Stomach (tissue), 9 donors: Measurements from ENCODE around the gene PPP2R3C. TPM values are rescaled to one million over a fixed set of nuclear protein-coding genes. Genes with fewer than 3 reads are reported as not detected.
A peak's percentile ranks its signal among the peaks of the same experiment; 100 is the strongest.

Experiments
- DNase-seq, 2 donors: peaks; one replicate each; pipeline versions ENCODE4 v3.0.0 to v3.0.0-alpha.2; 2013 to 2019
- H3K27ac ChIP-seq, 5 donors: fragments of 200-600 bp in 4 of 5; sonication (generic) in 4 of 5; one replicate each; pipeline ENCODE4 v1.5.1; 2013 to 2019; ENCODE audit warnings: mild to moderate bottlenecking in 1 of 5, moderate library complexity in 1 of 5
- H3K27me3 ChIP-seq, 3 donors: fragments of 200-600 bp; sonication (generic); one replicate each; pipeline ENCODE4 v1.5.1; 2017 to 2019; ENCODE audit warnings: mixed run types in 1 of 3
- H3K36me3 ChIP-seq, 4 donors: fragments of 200-600 bp; sonication (generic); 1 replicate in 3 of 4; 2 replicates in 1 of 4; pipeline ENCODE4 v1.5.1; 2016 to 2019
- H3K4me1 ChIP-seq, 4 donors: fragments of 200-600 bp; sonication (generic); one replicate each; pipeline ENCODE4 v1.5.1; 2016 to 2019
- H3K4me3 ChIP-seq, 4 donors: fragments of 200-600 bp; sonication (generic) in 3 of 4; one replicate each; pipeline ENCODE4 v1.5.1; 2016 to 2019; ENCODE audit warnings: mild to moderate bottlenecking in 1 of 4
- H3K9me3 ChIP-seq, 4 donors: fragments of 200-600 bp; sonication (generic); one replicate each; pipeline ENCODE4 v1.5.1; 2016 to 2019
- CTCF ChIP-seq, 7 experiments: fragments of 450-650 bp in 4 of 7; fragments of 200-600 bp in 3 of 7; sonication (generic) in 3 of 7; IDR thresholded peaks; one replicate each; pipeline ENCODE4 v1.5.1; 2016 to 2019; ENCODE audit warnings: antibody characterized with exemption in 7 of 7, control low read depth in 2 of 7, mild to moderate bottlenecking in 1 of 7
- EP300 ChIP-seq: sonication (generic); formaldehyde crosslinking; IDR thresholded peaks from one replicate; pipeline ENCODE4 v1.6.1; 2017; ENCODE audit warnings: antibody characterized with exemption
- POLR2A ChIP-seq, 4 donors: fragments of 450-650 bp; IDR thresholded peaks; one replicate each; pipeline ENCODE4 v1.6.1; 2016; ENCODE audit warnings: antibody characterized with exemption in 4 of 4, control low read depth in 2 of 4, mild to moderate bottlenecking in 1 of 4, moderate library complexity in 1 of 4
- POLR2AphosphoS5 ChIP-seq, 3 donors: sonication (generic); formaldehyde crosslinking; IDR thresholded peaks; one replicate each; pipeline ENCODE4 v1.6.1; 2016; ENCODE audit warnings: antibody characterized with exemption in 3 of 3
- WGBS, 5 donors: extraction: QIAGEN DNeasy Blood & Tissue Kit in 3 of 5; methylation state at CpG; one replicate each; pipeline versions ENCODE4 v1.1.5 to v1.1.7; 2013 to 2018; 5-methylcytosine and 5-hydroxymethylcytosine counted together
- intact Hi-C: fragments of 100-400 bp; cut with DNase I; formaldehyde crosslinking; loops from one replicate; pipeline ENCODE4 v1.15.1; 2023; ENCODE audit warnings: low total_unique reads
- polyA plus RNA-seq, 3 donors: library from polyadenylated mRNA; stranded (reverse); fragments of 200-250 nt; gene quantifications; one replicate each; pipeline ENCODE4 v1.2.3, GENCODE V29; 2013
- total RNA-seq, 5 donors: library from RNA; depleted of rRNA; stranded (reverse); fragments of >200 nt; gene quantifications; one replicate each; pipeline versions ENCODE4 v1.1.0 to v1.2.3, GENCODE V29; 2014 to 2016
- donor health status: healthy with polysubstance abuse.
- donor health status: Bipolar disorder and iron deficiency.
- donor health status: healthy.

The PPP2R3C gene
- total and polyA plus RNA-seq, 8 donors, result 15.6 to 53.7 (median 24.7) TPM

- 16 to 23% (median 18%) methylated on average over 19 to 23 of the region's 23 CpGs for WGBS, 5 donors
- DNase-seq, result peak; percentile 10 to 58
- TF ChIP-seq CTCF (IDR thresholded peaks at IDR 0.05) (no peak), POLR2AphosphoS5 (IDR thresholded peaks at IDR 0.05) (no peak), EP300 (no peak), POLR2A (IDR thresholded peaks at IDR 0.05) (no peak)
- H3K4me3 ChIP-seq, result peak overlapping the region; percentile 51 to 88 (median 82)
- peak overlapping the region; percentile 95 to 100 (median 99) for H3K27ac ChIP-seq
- H3K4me1 ChIP-seq, result peaks cover 4 to 58% (median 32%) of the 10 kb centered on the region in 4 donors
- intact Hi-C loops, result no loop called here
- peaks cover 0 to 13% (median 11%) of the 10 kb centered on the region in 4 donors for H3K36me3 ChIP-seq
- no peaks in the 10 kb centered on the region for H3K27me3 ChIP-seq
- no peaks in the 10 kb centered on the region for H3K9me3 ChIP-seq
Observed at GRCh38 chr14:35046751-35047536, 74.8 kb downstream of the PPP2R3C start.

GRCh38 chr14:35046048-35046750, 75.6 kb downstream of the PPP2R3C start, which contains the start of gene FAM177A1:
Gene FAM177A1, plus strand, starts transcription at chr14:35046272. Its CDS starts 192 bp downstream, at chr14:35046464.
- peak; percentile 99 for DNase-seq
- Histone ChIP-seq H3K9me3 (no peaks in the 10 kb centered on the region), H3K4me3 (peak within 1 kb of the TSS; percentile 51 to 88 (median 82)), H3K27ac (peak within 1 kb of the TSS; percentile 95 to 100 (median 99)), H3K27me3 (no peaks in the 10 kb centered on the region), H3K36me3 (peaks cover 0 to 13% (median 7%) of the 10 kb centered on the region in 4 donors), H3K4me1 (peaks cover 4 to 51% (median 32%) of the 10 kb centered on the region in 4 donors)
- 0 to 1% (median 0%) methylated on average over 13 to 77 of the region's 77 CpGs for WGBS, 5 donors
- TF ChIP-seq EP300 (peak; percentile 53), POLR2A (IDR thresholded peaks at IDR 0.05) (peak in 2 of 4 donors; percentile 3 to 82), CTCF (IDR thresholded peaks at IDR 0.05) (no peak), POLR2AphosphoS5 (IDR thresholded peaks at IDR 0.05) (peak; percentile 74 to 96 (median 96))
- intact Hi-C loops, result no loop called here

- intact Hi-C loops, result no loop called here
- Histone ChIP-seq H3K4me3 (peak overlapping the region; percentile 51 to 88 (median 82)), H3K27me3 (no peaks in the 10 kb centered on the region), H3K27ac (peak overlapping the region; percentile 82 to 100 (median 99)), H3K9me3 (no peaks in the 10 kb centered on the region), H3K4me1 (peaks cover 4 to 46% (median 30%) of the 10 kb centered on the region in 4 donors), H3K36me3 (peaks cover 0 to 13% (median 6%) of the 10 kb centered on the region in 4 donors)
- TF ChIP-seq CTCF (IDR thresholded peaks at IDR 0.05) (no peak), POLR2A (IDR thresholded peaks at IDR 0.05) (no peak), EP300 (no peak), POLR2AphosphoS5 (IDR thresholded peaks at IDR 0.05) (no peak)
- DNase-seq, result no peak
- WGBS, 5 donors, result 0 to 1% (median 0%) methylated on average over 6 of the region's 6 CpGs
Observed at GRCh38 chr14:35045798-35046047, 76.1 kb downstream of the PPP2R3C start.

- WGBS, 5 donors, result 12 to 23% (median 19%) methylated on average over 8 of the region's 8 CpGs
- no peak for TF ChIP-seq EP300
- TF ChIP-seq CTCF (IDR thresholded peaks at IDR 0.05), result no peak
- no peak for TF ChIP-seq POLR2A (IDR thresholded peaks at IDR 0.05)
- no peak for TF ChIP-seq POLR2AphosphoS5 (IDR thresholded peaks at IDR 0.05)
- peak overlapping the region; percentile 82 to 100 (median 99) for H3K27ac ChIP-seq
- H3K36me3 ChIP-seq, result peaks cover 0 to 8% (median 4%) of the 10 kb centered on the region in 4 donors
- DNase-seq, result peak in 1 of 2 donors; percentile 62
- H3K4me1 ChIP-seq, result peaks cover 4 to 41% (median 28%) of the 10 kb centered on the region in 4 donors
- intact Hi-C loops, result no loop called here
- H3K9me3 ChIP-seq, result no peaks in the 10 kb centered on the region
- no peaks in the 10 kb centered on the region for H3K27me3 ChIP-seq
- peak overlapping the region; percentile 51 to 88 (median 82) for H3K4me3 ChIP-seq
Observed at GRCh38 chr14:35044939-35045797, 76.6 kb downstream of the PPP2R3C start.
